ENCODE results near the gene CSMD2.

Gene CSMD2

GRCh38 chr1:33716976-33717688 lies 447.9 kb downstream of the CSMD2 start:
- TF ChIP-seq FOXP2 (optimal IDR thresholded peaks at IDR 0.05; ENCODE audit: borderline replicate concordance, extremely low read depth, extremely low read length, insufficient read depth) (no peak), REST (IDR thresholded peaks at IDR 0.05; ENCODE audit: insufficient read depth in 1 of 2, low read depth in 2 of 2, low read length in 2 of 2) (no peak), SIN3A (IDR thresholded peaks at IDR 0.05; ENCODE audit: borderline replicate concordance, insufficient read depth, low read length) (no peak), POLR2AphosphoS5 (IDR thresholded peaks at IDR 0.05; ENCODE audit: low read depth, low read length) (no peak), TAF1 (IDR thresholded peaks at IDR 0.05; ENCODE audit: borderline replicate concordance, insufficient read depth, low read length) (no peak)

- no peak for TF ChIP-seq FOXP2 (optimal IDR thresholded peaks at IDR 0.05; ENCODE audit: borderline replicate concordance, extremely low read depth, extremely low read length, insufficient read depth)
- no peak for TF ChIP-seq TAF1 (IDR thresholded peaks at IDR 0.05; ENCODE audit: borderline replicate concordance, insufficient read depth, low read length)
- TF ChIP-seq SIN3A (IDR thresholded peaks at IDR 0.05; ENCODE audit: borderline replicate concordance, insufficient read depth, low read length): no peak
- TF ChIP-seq POLR2AphosphoS5 (IDR thresholded peaks at IDR 0.05; ENCODE audit: low read depth, low read length): no peak
- no peak for TF ChIP-seq REST (IDR thresholded peaks at IDR 0.05; ENCODE audit: insufficient read depth in 1 of 2, low read depth in 2 of 2, low read length in 2 of 2)
Measured at GRCh38 chr1:33715195-33715811, 449.7 kb downstream of the CSMD2 start.

- TF ChIP-seq FOXP2 (optimal IDR thresholded peaks at IDR 0.05; ENCODE audit: borderline replicate concordance, extremely low read depth, extremely low read length, insufficient read depth) (no peak), REST (IDR thresholded peaks at IDR 0.05; ENCODE audit: insufficient read depth in 1 of 2, low read depth in 2 of 2, low read length in 2 of 2) (no peak), POLR2AphosphoS5 (IDR thresholded peaks at IDR 0.05; ENCODE audit: low read depth, low read length) (no peak), TAF1 (IDR thresholded peaks at IDR 0.05; ENCODE audit: borderline replicate concordance, insufficient read depth, low read length) (no peak), SIN3A (IDR thresholded peaks at IDR 0.05; ENCODE audit: borderline replicate concordance, insufficient read depth, low read length) (no peak)
Measured at GRCh38 chr1:33714421-33714820, 450.6 kb downstream of the CSMD2 start.

- TF ChIP-seq SIN3A (IDR thresholded peaks at IDR 0.05; ENCODE audit: borderline replicate concordance, insufficient read depth, low read length) (no peak), REST (IDR thresholded peaks at IDR 0.05; ENCODE audit: insufficient read depth in 1 of 2, low read depth in 2 of 2, low read length in 2 of 2) (no peak), FOXP2 (optimal IDR thresholded peaks at IDR 0.05; ENCODE audit: borderline replicate concordance, extremely low read depth, extremely low read length, insufficient read depth) (no peak), POLR2AphosphoS5 (IDR thresholded peaks at IDR 0.05; ENCODE audit: low read depth, low read length) (no peak), TAF1 (IDR thresholded peaks at IDR 0.05; ENCODE audit: borderline replicate concordance, insufficient read depth, low read length) (no peak)
Measured at GRCh38 chr1:33713058-33713877, 451.8 kb downstream of the CSMD2 start.

Data from PFSK-1 (cell line).